ENCODE data around the gene RET. TPM values are rescaled to one million over a fixed set of nuclear protein-coding genes. Genes with fewer than 3 reads are reported as not detected.

Gene RET
- total and polyA plus RNA-seq, 5 donors: 0.23 to 0.59 (median 0.40) TPM

GRCh38 chr10:43123361-43124093 lies 46.7 kb downstream of the RET start:
- peaks cover 3% of the 10 kb centered on the region for H3K4me1 ChIP-seq (ENCODE audit: control insufficient read depth, insufficient read depth, low read length)
- WGBS: 88% methylated on average over 9 of the region's 9 CpGs
- H3K9me3 ChIP-seq (ENCODE audit: control insufficient read depth, low read length): no peaks in the 10 kb centered on the region
- no peaks in the 10 kb centered on the region for H3K27me3 ChIP-seq (ENCODE audit: control insufficient read depth, insufficient read depth)
- intact Hi-C loops (cut with DNase I): no loop called here
- ATAC-seq (no peak), DNase-seq (no peak)
- H3K4me3 ChIP-seq (ENCODE audit: low read length): no peak overlapping the region
- no peak overlapping the region for H3K27ac ChIP-seq (ENCODE audit: low read length)

- WGBS: 91% methylated on average over 6 of the region's 6 CpGs
- intact Hi-C loops (cut with DNase I): no loop called here
- ATAC-seq: no peak
- Histone ChIP-seq H3K4me1 (ENCODE audit: control insufficient read depth, insufficient read depth, low read length) (peaks cover 3% of the 10 kb centered on the region), H3K27ac (ENCODE audit: low read length) (no peak overlapping the region), H3K27me3 (ENCODE audit: control insufficient read depth, insufficient read depth) (no peaks in the 10 kb centered on the region), H3K9me3 (ENCODE audit: control insufficient read depth, low read length) (no peaks in the 10 kb centered on the region), H3K4me3 (ENCODE audit: low read length) (no peak overlapping the region)
- DNase-seq: no peak
Observed at GRCh38 chr10:43124094-43124521, 47.2 kb downstream of the RET start.

GRCh38 chr10:43124574-43125273 lies 47.9 kb downstream of the RET start:
- intact Hi-C loops (cut with DNase I): no loop called here

GRCh38 chr10:43125274-43125845 lies 48.5 kb downstream of the RET start:
- intact Hi-C loops (cut with DNase I): no loop called here
- 93% methylated on average over 8 of the region's 8 CpGs for WGBS
- H3K4me1 ChIP-seq (ENCODE audit: control insufficient read depth, insufficient read depth, low read length): peaks cover 3% of the 10 kb centered on the region
- no peak for ATAC-seq
- no peak overlapping the region for H3K27ac ChIP-seq (ENCODE audit: low read length)
- H3K9me3 ChIP-seq (ENCODE audit: control insufficient read depth, low read length): no peaks in the 10 kb centered on the region
- no peak overlapping the region for H3K4me3 ChIP-seq (ENCODE audit: low read length)
- H3K27me3 ChIP-seq (ENCODE audit: control insufficient read depth, insufficient read depth): no peaks in the 10 kb centered on the region
- peak in 1 of 3 donors; percentile 32 for DNase-seq

More at GRCh38 chr10:43124574-43125273, 47.9 kb downstream of the RET start:
- H3K27me3 ChIP-seq (ENCODE audit: control insufficient read depth, insufficient read depth): no peaks in the 10 kb centered on the region
- 85% methylated on average over 9 of the region's 9 CpGs for whole genome bisulfite sequencing
- no peaks in the 10 kb centered on the region for H3K9me3 ChIP-seq (ENCODE audit: control insufficient read depth, low read length)
- DNase-seq: no peak
- no peak for ATAC-seq
- no peak overlapping the region for H3K4me3 ChIP-seq (ENCODE audit: low read length)
- H3K4me1 ChIP-seq (ENCODE audit: control insufficient read depth, insufficient read depth, low read length): peaks cover 3% of the 10 kb centered on the region
- no peak overlapping the region for H3K27ac ChIP-seq (ENCODE audit: low read length)

GRCh38 chr10:43125881-43126731 lies 49.2 kb downstream of the RET start:
- ATAC-seq: peak in 1 of 2 donors; percentile 23

GRCh38 chr10:43126759-43127424 lies 50.0 kb downstream of the RET start:
- H3K4me1 ChIP-seq (ENCODE audit: control insufficient read depth, insufficient read depth, low read length): no peaks in the 10 kb centered on the region
- intact Hi-C loops (cut with DNase I): no loop called here
- ATAC-seq: no peak
- 78% methylated on average over 7 of the region's 7 CpGs for WGBS
- DNase-seq: peak in 2 of 3 donors; percentile 25 to 32
- no peaks in the 10 kb centered on the region for H3K9me3 ChIP-seq (ENCODE audit: control insufficient read depth, low read length)
- H3K27ac ChIP-seq (ENCODE audit: low read length): no peak overlapping the region
- H3K27me3 ChIP-seq (ENCODE audit: control insufficient read depth, insufficient read depth): no peaks in the 10 kb centered on the region
- no peak overlapping the region for H3K4me3 ChIP-seq (ENCODE audit: low read length)

More at GRCh38 chr10:43125881-43126731, 49.2 kb downstream of the RET start:
- Histone ChIP-seq H3K27me3 (ENCODE audit: control insufficient read depth, insufficient read depth) (no peaks in the 10 kb centered on the region), H3K9me3 (ENCODE audit: control insufficient read depth, low read length) (no peaks in the 10 kb centered on the region), H3K4me1 (ENCODE audit: control insufficient read depth, insufficient read depth, low read length) (peaks cover 3% of the 10 kb centered on the region), H3K4me3 (ENCODE audit: low read length) (no peak overlapping the region), H3K27ac (ENCODE audit: low read length) (no peak overlapping the region)
- intact Hi-C loops (cut with DNase I): no loop called here
- WGBS: 84% methylated on average over 23 of the region's 23 CpGs
- DNase-seq: no peak

GRCh38 chr10:43127442-43127841 lies 50.6 kb downstream of the RET start:
- no peaks in the 10 kb centered on the region for H3K4me1 ChIP-seq (ENCODE audit: control insufficient read depth, insufficient read depth, low read length)
- no peak overlapping the region for H3K4me3 ChIP-seq (ENCODE audit: low read length)
- DNase-seq: no peak
- no peaks in the 10 kb centered on the region for H3K9me3 ChIP-seq (ENCODE audit: control insufficient read depth, low read length)
- intact Hi-C loops (cut with DNase I): no loop called here
- no peaks in the 10 kb centered on the region for H3K27me3 ChIP-seq (ENCODE audit: control insufficient read depth, insufficient read depth)
- WGBS: 83% methylated on average over 9 of the region's 9 CpGs
- no peak for ATAC-seq
- H3K27ac ChIP-seq (ENCODE audit: low read length): no peak overlapping the region

- DNase-seq: no peak
- no peaks in the 10 kb centered on the region for H3K27me3 ChIP-seq (ENCODE audit: control insufficient read depth, insufficient read depth)
- no peak for ATAC-seq
Observed at GRCh38 chr10:43128331-43128730, 51.5 kb downstream of the RET start.

GRCh38 chr10:43128958-43129706 lies 52.3 kb downstream of the RET start:
- no peak for DNase-seq
- no peaks in the 10 kb centered on the region for H3K4me1 ChIP-seq (ENCODE audit: control insufficient read depth, insufficient read depth, low read length)
- 74% methylated on average over 6 of the region's 6 CpGs for WGBS
- intact Hi-C loops (cut with DNase I): no loop called here
- no peaks in the 10 kb centered on the region for H3K27me3 ChIP-seq (ENCODE audit: control insufficient read depth, insufficient read depth)
- no peak overlapping the region for H3K27ac ChIP-seq (ENCODE audit: low read length)
- peak in 1 of 2 donors; percentile 49 for ATAC-seq
- no peak overlapping the region for H3K4me3 ChIP-seq (ENCODE audit: low read length)
- no peaks in the 10 kb centered on the region for H3K9me3 ChIP-seq (ENCODE audit: control insufficient read depth, low read length)

More at GRCh38 chr10:43128331-43128730, 51.5 kb downstream of the RET start:
- Histone ChIP-seq H3K4me1 (ENCODE audit: control insufficient read depth, insufficient read depth, low read length) (no peaks in the 10 kb centered on the region), H3K27ac (ENCODE audit: low read length) (no peak overlapping the region), H3K9me3 (ENCODE audit: control insufficient read depth, low read length) (no peaks in the 10 kb centered on the region), H3K4me3 (ENCODE audit: low read length) (no peak overlapping the region)
- WGBS: 79% methylated on average over 8 of the region's 8 CpGs
- intact Hi-C loops (cut with DNase I): no loop called here

- intact Hi-C loops (cut with DNase I): loop anchor here in 1 of 4 donors (10.0 kb wide), 1 partner anchor 54 kb away; no protein-coding TSS in a partner anchor
- no peak for DNase-seq
Observed at GRCh38 chr10:43130770-43131171, 53.9 kb downstream of the RET start.

More at GRCh38 chr10:43130770-43131171, 53.9 kb downstream of the RET start:
- Histone ChIP-seq H3K27me3 (ENCODE audit: control insufficient read depth, insufficient read depth) (no peaks in the 10 kb centered on the region), H3K4me1 (ENCODE audit: control insufficient read depth, insufficient read depth, low read length) (no peaks in the 10 kb centered on the region), H3K9me3 (ENCODE audit: control insufficient read depth, low read length) (no peaks in the 10 kb centered on the region), H3K4me3 (ENCODE audit: low read length) (no peak overlapping the region), H3K27ac (ENCODE audit: low read length) (no peak overlapping the region)
- 80% methylated on average over 18 of the region's 18 CpGs for WGBS
- no peak for ATAC-seq
